GM18526 (cell line): ENCODE data around the gene KLK10.

Source experiments
- POLR2A ChIP-seq: IDR thresholded peaks from 3 replicates; pipeline ENCODE4 v1.6.1; 2011; ENCODE audit not compliant: insufficient read length; ENCODE audit errors: extremely low read depth

KLK10 gene

DNA sequence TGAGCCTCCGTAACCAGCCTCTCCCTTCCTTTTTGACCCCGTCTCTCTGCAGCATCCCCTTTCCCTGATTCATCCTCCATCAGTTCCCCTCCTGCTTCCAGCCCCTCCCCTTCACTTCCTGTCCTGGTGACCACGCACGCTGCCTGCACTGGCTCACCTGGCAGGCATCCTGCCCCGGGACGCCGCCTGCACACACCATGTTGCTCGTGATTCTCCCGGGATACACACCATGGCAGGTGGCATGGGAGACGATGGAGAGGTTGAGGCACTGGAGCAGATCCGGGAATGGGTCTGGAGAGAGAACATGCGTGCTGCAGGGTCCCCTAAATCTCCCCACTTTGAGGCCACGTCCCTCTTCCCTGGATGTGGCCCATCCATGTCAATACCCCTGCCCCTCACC, 11.1 kb upstream of the KLK10 start:
- no peak for TF ChIP-seq POLR2A

DNA sequence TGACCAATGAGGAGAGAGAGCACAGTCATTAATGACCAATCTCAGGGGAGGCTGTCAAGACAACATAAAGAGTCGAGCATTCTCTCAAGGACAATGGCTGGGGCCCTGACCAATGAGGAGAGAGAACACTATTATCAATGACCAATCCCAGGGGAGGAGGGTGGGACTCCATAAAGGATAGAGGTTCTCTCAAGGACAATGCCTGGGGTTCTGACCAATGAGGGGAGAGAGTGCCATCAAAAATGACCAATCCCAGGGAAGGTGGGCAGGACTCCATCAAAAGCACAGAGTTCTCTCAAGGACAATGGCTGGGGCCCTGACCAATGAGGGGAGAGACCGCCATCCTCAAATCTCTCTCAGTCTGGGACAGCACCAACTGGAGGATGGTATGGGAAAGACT, 10.2 kb upstream of the KLK10 start:
- no peak for TF ChIP-seq POLR2A

DNA sequence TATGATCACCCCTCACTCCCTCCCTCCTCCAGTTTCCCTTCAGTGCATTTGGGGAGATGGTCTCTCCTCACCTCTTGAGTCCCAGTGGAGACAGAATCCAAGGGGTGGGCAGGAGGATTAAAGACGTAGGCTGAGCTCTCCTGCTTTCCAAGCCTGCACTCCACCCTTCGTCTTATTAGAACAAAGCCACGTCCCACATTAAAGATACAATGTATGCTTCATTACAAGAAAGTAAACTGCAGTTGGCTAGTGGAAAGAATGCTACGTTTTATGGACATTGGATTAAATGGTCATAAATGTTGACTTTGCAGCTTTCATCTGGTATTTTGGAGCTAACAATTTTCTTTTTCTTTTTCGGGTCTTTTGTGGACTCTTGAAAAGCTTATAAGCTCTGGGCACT, 8.4 kb upstream of the KLK10 start:
- TF ChIP-seq POLR2A, result no peak

DNA sequence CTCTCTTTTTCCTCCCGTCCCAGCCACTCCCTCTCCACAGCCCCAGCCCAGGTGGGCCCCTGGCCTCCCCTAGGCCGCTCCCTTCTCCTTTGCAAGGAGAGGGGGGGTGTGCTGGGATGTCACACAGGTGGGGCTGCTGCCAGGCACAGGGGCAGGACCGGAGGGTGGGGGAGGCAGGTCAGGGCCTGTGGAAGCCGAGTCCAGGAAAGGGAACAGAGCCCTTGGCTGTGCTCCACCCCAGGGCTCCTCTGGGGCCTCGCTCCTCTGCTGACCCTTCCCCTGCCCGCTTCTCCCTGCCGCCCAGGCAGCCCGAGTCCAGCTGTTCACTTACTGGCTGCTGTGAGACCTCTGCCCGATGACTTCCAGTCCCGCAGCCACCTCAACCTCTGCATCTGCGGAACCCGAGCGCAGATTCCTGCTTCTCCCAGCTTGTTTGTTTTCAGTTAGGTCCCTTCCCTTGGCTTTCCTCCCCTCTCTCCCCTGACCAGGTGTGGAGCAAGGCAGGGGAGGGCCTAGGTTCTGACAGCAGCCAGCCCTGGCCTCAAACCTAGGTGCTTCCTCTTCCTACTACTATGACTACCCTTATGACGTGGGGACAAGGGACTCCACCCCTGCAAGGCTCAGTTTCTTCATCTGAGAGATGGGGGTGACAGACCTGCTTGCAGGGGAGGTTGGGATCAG, 7.8 kb upstream of the KLK10 start:
- no peak for TF ChIP-seq POLR2A

DNA sequence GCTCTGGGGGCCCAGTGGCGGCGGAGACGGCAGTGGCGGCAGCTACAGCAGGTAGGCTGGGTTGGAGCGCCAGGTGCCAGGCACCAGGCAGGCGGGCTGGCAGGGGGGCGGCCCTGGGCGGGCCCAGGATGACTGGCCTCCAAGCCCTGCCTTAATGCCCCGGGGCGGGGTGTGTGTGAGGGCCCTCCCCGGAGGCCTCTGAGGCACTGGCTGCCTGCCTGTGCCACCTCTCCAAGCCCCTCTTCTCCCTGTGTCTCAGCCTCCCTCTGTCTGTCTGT, 7.0 kb upstream of the KLK10 start, which contains the start of gene KLK11:
Gene KLK11, minus strand, starts transcription at position 63 of the 278 bp plus-strand sequence. CDS start 985 bp downstream, outside the sequence.
- TF ChIP-seq POLR2A, result no peak

DNA sequence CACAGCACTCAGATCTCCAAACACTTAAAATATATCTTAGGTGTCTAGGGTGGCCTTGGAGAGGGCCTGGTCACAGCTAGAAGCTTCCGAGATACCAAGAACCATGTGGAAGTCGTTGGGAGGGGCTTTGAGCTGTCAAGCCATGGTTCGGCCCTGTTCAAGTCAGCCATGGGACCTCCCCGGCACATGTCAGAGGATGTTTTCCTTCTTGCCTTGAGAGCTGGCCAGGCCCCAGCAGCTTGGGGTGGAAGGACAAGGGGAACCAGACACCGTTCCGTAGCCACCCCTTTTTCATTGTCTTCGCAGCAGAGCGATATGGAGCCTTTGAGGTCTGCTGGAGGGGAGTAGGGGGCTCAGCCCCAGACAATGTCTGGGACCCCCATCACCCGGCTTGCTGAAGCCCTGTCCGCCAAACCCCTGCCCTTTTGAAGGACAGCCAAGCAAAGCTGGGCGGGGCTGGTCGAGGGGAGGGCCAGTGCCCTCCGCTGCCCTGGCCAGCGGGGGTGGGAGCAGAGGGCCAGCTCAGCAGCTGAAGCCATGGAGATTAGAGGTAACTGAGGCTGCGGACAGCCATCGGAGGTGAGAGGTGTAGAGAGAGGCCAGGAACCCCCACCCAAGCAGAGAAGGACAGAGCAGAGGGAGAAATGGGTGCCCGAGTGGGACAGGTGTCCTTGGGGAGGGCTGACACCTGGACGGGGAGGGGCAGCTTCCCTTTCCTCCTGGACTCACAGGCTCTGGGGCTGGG, 6.5 kb upstream of the KLK10 start:
- TF ChIP-seq POLR2A, result no peak

DNA sequence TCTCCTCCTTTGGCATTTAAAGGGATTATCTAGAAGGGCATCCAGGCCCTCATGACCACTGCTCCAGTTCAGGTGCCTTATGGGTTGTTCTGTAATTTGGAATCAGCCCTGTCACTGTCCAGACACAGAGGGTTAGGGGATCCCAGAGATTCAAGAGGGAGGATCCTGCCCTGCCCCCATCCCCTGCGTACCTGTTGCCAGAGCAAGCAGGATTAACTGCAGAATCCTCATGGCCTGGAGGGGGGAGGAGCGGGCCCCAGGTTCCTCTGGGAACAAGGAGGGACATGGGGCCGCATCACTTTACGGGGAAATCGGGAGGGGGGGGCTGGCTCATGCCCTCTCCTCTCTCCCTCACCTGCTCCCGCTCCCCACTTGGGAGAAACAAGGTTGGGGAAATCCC, 5.9 kb upstream of the KLK10 start:
- TF ChIP-seq POLR2A, result no peak

DNA sequence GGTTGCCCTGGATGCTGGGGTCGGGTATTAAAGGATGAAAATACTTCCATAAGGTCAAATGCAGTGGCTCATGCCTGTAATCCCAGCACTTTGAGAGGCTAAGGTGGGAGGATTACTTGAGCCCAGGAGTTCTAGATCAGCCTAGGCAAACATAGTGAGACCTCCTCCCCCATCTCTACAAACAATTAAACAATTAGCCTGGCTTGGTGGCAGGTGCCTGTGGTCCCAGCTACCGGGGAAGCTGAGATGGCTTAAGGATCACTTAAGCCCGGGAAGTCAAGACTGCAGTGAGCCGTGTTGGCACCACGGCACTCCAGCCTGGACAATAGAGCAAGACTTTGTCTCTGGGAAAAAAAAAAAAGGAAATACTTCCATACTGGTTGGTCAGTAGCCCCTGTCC, 5.4 kb upstream of the KLK10 start:
- TF ChIP-seq POLR2A, result no peak

DNA sequence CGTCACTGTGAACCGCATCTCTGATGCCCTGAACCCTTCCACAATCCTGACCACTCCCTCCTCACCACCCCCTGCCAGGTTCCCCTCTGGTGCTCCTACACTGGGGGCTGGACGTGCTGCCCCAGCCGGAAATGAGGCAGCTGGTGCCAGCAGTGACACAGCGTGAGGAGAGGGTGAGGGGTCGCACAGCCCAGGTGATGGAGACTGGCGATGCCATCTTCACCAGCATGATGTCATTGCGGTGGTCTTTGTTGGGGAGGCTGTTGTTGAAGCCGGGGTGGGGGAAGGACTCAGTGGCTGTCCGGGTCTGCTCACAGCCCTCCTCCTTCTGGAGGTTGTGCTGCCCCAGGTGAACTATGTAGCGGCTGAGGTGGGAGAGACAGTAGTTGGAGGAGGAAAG, 4.4 kb upstream of the KLK10 start:
- no peak for TF ChIP-seq POLR2A

DNA sequence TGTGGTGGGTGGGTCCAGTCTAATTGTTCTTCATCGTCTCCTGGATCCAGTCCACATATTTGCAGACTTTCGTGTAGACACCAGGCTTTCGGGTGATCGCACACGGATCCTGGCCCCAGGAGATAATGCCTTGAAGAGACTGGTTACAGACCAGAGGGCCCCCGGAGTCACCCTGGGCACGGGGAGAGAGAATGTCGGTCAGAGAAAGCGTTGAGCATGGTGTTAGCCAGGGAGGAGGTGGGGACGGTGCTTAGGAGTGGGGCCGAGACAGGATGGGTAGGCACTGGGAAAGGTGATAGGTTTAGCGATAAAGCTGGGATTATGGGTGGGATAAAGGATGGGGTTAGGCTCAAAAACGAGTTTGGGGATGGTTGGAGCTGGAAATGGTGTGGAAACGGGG, 3.0 kb upstream of the KLK10 start:
- TF ChIP-seq POLR2A, result no peak

DNA sequence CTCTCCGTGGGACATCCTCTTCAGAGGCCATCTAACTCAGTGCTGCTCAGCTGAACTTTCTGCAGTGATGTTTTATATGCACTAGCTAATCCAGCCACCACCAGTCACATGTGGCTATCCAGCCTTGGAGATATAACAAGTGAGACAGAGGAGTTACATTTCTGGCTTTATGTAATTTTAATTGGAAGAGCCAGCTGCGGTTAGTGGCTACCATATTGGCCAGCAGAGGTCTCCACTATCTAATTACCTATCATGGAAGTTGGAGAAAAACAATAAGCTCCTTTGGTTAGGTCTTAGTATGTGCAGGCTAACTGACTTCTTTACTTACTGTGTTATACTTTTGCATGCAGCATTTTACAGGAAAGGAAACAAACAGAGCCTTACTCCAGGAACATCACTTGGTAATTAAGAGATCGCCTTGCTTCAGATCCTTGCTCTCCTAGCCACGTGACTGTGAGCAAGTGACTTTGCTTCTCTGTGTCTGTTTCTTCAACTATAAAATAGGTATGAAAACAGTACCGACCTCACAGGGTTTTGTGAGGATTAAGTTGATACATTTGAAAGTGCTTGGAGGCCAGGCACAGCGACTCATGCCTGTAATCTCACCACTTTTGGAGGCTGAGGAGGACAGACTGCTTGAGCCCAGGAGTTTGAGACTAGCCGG, 1.6 kb upstream of the KLK10 start:
- no peak for TF ChIP-seq POLR2A

DNA sequence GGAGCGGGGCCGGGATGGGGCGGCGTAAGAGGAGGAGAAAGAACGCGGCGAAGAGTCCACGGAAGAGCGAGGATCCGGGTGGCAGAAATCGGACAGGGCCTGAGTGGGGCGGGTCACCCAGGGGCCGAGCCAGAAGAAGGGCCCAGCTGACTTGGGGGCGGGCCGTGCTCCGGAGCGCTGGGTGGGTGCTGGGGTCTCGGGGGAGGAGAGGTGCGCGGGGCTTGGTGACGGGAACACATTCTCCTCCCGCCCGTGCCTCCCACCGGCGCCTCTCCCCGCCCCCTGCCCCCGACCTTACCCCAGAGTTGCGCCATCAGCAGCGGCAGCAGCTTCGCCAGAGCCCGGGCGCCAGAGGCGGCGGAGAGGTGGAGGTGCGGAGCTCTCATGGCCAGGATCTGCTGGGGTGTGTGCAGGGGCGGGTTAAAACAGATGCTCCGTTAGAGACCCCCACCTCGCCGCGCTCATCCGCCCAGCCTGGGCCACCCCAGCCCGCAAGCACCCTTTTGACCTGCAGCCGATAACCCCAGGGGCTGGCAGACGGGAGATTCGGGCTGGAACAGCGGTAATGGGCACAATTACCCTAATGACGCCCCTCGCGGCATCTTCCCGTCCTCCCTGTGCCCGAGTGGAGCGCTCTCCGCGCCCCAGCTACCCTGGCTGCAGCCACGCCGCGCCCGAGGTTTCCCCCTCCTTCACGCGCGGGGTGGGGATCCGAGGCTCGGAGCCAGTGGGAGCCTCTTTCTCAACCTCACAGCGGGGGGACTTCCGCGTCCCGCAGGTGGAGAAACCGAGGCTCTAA, 565 bp downstream of the KLK10 start:
- TF ChIP-seq POLR2A, result no peak

DNA sequence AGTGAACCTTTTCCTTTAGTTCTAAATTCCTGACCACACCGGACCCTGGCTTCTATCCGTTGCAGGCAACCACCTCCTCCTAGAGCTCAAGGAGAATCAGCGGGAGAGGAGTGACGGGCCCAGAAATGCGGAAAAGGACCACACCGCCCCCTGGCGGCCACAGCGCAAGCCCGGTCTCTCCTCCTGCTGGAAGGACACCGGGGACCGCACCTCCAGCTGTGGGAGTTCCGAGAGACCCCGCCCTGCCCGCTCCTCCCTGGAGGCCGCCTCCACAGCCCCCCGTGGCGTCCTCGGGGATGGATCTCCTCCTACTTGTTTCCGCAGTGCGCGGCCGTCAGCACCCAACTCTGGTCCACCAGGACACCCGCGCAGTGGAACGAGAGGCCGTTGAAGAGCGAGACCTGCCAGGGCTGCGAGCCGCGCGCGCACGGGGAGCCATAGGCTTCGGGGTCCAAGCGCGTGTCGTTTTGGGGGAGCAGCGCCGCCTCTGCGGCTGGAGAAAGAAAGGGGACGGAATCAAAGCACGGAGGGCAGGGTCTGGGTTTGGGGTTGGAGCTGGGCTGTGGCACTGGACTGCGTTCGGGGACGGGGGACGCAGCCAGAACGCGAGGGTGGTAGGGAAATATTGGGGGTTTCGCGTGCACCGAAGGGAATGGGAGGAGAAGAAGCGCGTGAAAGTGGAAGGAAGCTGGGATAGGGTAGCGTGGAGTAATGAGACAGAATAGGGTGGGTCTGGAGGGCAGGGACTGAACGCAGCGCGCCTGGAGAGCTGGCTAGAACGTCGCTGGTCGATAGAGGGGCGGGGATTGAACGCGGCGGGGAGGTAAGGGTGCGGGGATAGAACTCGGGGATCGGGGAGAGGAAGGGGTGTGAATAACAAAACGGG, 2.5 kb downstream of the KLK10 start:
- no peak for TF ChIP-seq POLR2A

DNA sequence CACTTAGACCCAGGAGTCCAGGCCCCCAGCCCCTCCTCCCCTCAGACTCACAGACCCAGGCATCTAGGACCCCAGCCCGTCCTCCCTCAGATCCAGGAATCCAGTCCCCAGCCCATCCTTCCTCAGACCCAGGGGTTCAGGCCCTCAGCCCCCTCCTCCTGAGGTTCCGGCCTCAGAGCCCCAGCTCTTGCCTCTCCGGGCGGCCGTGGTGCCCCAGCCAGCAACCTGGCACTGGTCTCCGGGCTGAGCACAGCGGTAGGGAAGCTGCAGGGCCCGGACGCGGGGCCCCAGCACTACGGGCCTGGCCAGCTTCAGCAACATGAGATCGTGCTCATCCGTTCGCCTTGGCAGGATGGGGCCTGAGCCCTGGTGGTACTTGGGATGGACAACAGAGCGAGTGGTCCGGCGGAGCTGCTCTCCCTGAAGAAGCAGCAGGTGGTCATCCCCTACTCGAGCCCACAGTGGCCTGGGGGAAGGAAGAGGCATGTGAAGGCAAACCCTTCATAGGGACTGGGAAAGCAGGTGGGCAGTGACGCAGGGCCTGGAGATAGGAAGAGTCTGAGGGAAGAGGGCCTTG, 3.7 kb downstream of the KLK10 start:
- no peak for TF ChIP-seq POLR2A
